Fibroblast of mammary gland (primary cell): ENCODE results near the gene COBL.

ENCODE experiments used
- DNase-seq: peaks from one replicate; pipeline ENCODE4 v3.0.0-alpha.2; 2010; ENCODE audit warnings: low read depth
- H3K4me3 ChIP-seq: 2 replicates; pipeline ENCODE4 v1.5.1; 2011; ENCODE audit warnings: low read depth, mild to moderate bottlenecking, low read length, moderate library complexity; ENCODE audit not compliant: control insufficient read depth
- TF ChIP-seq, protein P1 (sequence below): conservative IDR thresholded peaks from 2 replicates; pipeline ENCODE4 v1.5.1; 2011; ENCODE audit warnings: low read depth, low read length, inconsistent platforms; ENCODE audit not compliant: control insufficient read depth, insufficient read depth

The COBL gene

DNA sequence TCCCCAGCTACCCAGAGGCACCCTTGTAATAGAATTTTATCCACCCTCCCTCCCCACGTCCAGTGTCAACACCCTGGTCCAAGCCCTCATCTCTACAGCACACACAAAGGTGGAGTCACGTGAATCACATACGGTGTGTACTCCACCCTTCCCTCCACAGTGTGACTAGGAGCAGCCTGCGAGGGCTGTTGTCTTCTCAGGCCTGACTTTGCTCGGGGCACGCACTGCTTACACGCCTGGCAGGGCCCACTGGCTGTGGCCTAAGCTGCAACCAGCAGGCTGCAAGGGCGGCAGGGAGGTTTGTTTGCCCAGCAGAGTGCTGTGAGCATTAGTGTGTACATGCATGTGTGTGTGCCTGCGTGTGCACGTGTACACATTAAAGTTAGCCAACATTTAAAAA is 93.7 kb downstream of the COBL start:
- no peak for DNase-seq
- TF ChIP-seq, protein P1, sequence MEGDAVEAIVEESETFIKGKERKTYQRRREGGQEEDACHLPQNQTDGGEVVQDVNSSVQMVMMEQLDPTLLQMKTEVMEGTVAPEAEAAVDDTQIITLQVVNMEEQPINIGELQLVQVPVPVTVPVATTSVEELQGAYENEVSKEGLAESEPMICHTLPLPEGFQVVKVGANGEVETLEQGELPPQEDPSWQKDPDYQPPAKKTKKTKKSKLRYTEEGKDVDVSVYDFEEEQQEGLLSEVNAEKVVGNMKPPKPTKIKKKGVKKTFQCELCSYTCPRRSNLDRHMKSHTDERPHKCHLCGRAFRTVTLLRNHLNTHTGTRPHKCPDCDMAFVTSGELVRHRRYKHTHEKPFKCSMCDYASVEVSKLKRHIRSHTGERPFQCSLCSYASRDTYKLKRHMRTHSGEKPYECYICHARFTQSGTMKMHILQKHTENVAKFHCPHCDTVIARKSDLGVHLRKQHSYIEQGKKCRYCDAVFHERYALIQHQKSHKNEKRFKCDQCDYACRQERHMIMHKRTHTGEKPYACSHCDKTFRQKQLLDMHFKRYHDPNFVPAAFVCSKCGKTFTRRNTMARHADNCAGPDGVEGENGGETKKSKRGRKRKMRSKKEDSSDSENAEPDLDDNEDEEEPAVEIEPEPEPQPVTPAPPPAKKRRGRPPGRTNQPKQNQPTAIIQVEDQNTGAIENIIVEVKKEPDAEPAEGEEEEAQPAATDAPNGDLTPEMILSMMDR, result no peak
- H3K4me3 ChIP-seq, result no peak overlapping the region

DNA sequence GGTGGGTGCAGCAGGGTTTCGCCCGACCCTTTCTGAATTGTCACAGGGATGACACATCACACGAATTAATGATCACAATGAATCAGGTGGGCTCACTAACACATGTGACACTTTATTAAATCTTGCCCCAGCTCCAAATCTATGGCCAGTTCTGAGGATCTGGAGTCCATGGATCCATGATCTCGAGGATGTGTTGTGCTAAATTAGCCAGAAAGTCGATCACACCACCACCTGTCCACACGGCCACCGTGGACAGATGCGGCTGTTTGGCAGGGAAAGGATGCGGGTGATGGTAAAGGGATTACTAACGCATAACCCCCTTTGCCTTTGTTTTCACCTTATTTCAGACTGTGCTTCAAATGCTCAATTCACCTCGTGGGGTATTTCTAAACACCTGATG is 96.4 kb downstream of the COBL start:
- TF ChIP-seq, protein P1, result no peak
- DNase-seq, result no peak
- no peak overlapping the region for H3K4me3 ChIP-seq

DNA sequence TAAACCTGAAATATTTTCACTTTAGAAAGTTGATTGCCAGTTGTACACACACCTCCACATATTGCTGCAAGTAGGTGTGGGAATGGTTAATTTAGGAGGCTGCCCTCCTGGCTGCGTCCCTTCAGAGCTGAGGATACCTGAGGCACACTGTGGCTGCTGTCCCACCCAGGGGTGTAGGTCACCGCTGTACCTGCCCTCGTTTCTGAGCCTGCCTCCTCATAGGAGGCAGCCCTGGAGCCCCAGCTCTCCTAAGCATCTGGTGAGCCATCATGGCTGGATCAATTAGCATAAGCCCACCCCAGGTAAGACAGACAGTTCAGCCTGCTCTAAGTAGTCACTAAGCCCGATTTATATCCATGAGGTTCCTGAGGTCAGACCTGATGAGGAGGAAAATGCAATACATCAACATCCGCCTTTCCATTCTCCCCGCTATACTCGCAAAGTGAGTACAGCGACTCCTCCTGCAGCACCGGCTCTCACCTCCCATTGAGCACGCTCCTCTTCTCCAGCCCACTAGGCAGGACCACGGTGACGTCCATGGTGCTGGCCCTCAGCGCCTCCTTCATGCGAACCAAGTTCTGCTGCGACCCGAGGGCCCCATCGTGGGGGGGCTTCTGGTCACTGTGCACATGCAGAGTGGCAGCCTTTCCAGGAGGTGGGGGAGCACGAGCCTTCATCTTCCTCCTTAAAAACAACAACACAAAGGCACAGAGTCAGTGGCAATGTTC is 97.2 kb downstream of the COBL start:
- DNase-seq, result no peak
- TF ChIP-seq, protein P1, result no peak

DNA sequence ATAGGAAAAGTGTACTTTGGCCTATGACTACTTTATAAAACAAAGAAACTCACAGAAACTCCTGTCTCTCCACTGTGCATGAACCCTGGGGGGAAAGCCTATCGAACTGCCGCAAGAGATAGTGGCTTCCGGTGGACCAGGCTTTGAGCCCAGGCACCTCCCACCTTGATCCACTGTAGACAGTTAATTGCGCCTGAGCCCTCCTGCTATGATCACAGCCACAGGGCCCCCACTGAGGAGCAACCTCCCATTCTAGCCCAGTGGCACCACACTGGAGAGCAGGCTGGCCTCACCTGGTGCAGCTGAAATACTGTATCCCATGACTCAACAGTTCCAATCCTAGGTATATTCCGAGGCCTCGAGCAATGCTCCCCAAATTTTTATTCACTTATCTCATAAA is 98.8 kb downstream of the COBL start:
- no peak overlapping the region for H3K4me3 ChIP-seq
- no peak for DNase-seq
- TF ChIP-seq, protein P1, result no peak

More for the DNA sequence above, 97.2 kb downstream of the COBL start:
- no peak overlapping the region for H3K4me3 ChIP-seq

DNA sequence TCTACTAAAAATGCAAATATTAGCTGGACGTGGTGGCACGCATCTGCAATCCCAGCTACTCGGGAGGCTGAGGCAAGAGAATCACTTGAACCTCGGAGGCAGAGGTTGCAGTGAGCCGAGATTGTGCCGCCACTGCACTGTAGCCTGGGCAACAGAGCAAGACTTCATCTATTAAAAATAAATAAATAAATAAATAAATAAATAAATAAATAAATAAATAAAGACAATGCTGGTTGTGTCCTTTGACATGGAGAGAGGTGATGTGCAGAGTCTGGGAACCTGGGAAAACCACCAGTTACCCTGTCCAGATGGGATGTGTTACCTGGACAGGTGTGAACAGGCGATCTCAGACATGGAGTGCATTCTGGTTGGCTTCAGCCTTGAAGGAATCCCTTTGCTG is 102.5 kb downstream of the COBL start:
- H3K4me3 ChIP-seq, result no peak overlapping the region
- TF ChIP-seq, protein P1, result no peak
- DNase-seq, result no peak

DNA sequence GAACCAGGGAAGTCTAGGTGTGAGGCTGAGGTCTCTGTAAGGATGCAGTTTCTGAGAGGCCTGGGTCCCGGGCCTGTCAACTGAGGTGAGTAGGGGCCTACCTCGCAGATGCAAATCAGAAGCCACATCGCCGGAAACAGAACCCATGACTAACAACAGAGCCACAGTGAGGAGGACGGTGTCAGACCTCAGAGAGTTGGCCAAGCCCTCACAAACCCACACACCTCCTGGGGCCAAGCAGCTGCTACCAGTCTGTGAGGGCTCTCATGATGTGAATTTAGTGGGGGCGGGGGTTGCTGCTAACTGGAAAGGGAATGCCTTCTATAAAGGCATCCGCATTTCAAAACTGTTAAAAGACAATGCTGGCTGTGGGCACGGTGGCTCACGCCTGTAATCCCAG is 103.0 kb downstream of the COBL start:
- TF ChIP-seq, protein P1, result no peak
- no peak for DNase-seq
- H3K4me3 ChIP-seq, result no peak overlapping the region
